GM23248 (cell line): ENCODE measurements around the gene LCN6. TPM values are rescaled to one million over a fixed set of nuclear protein-coding genes. Genes with fewer than 3 reads are reported as not detected.

Experiments
- DNase-seq: peaks from one replicate; pipeline ENCODE4 v3.0.0-alpha.2; 2015
- H2AFZ ChIP-seq: fragments of 200-600 bp; sonication (generic); 2 replicates; pipeline ENCODE4 v1.6.1; 2016; ENCODE audit warnings: antibody characterized with exemption
- H3F3A ChIP-seq: fragments of 200-600 bp; sonication (generic); 2 replicates; pipeline ENCODE4 v1.6.1; 2016; ENCODE audit warnings: mild to moderate bottlenecking, antibody characterized with exemption, mixed run types; ENCODE audit not compliant: insufficient read depth
- H3K27ac ChIP-seq: fragments of 200-600 bp; sonication (generic); 2 replicates; pipeline ENCODE4 v1.5.1; 2016; ENCODE audit warnings: mild to moderate bottlenecking
- H3K27me3 ChIP-seq: fragments of 200-600 bp; sonication (generic); replicated peaks from 2 replicates; pipeline ENCODE4 v1.6.1; 2016; ENCODE audit warnings: mild to moderate bottlenecking; ENCODE audit not compliant: insufficient read depth
- H3K36me3 ChIP-seq: fragments of 200-600 bp; sonication (generic); 2 replicates; pipeline ENCODE4 v1.6.1; 2016; ENCODE audit warnings: low read depth, mild to moderate bottlenecking
- H3K4me1 ChIP-seq: fragments of 200-600 bp; sonication (generic); 2 replicates; pipeline ENCODE4 v1.6.1; 2016; ENCODE audit warnings: mild to moderate bottlenecking; ENCODE audit not compliant: insufficient read depth
- H3K4me2 ChIP-seq: fragments of 200-600 bp; sonication (generic); one replicate; pipeline ENCODE4 v1.6.1; 2016; ENCODE audit warnings: mild to moderate bottlenecking; ENCODE audit not compliant: unreplicated experiment
- H3K4me3 ChIP-seq: fragments of 200-600 bp; sonication (generic); 2 replicates; pipeline ENCODE4 v1.5.1; 2016; ENCODE audit warnings: mild to moderate bottlenecking
- H3K79me2 ChIP-seq: fragments of 200-600 bp; sonication (generic); 2 replicates; pipeline ENCODE4 v1.6.1; 2016; ENCODE audit warnings: mild to moderate bottlenecking; ENCODE audit not compliant: insufficient read depth
- H3K9ac ChIP-seq: fragments of 200-600 bp; sonication (generic); 2 replicates; pipeline ENCODE4 v1.6.1; 2016; ENCODE audit warnings: mild to moderate bottlenecking
- H3K9me2 ChIP-seq: fragments of 200-600 bp; sonication (generic); 2 replicates; pipeline ENCODE4 v1.6.1; 2016; ENCODE audit warnings: mixed run types, mild to moderate bottlenecking, moderate library complexity; ENCODE audit not compliant: insufficient read depth
- H3K9me3 ChIP-seq: fragments of 200-600 bp; sonication (generic); one replicate; pipeline ENCODE4 v1.6.1; 2017; ENCODE audit warnings: low read depth
- H4K20me1 ChIP-seq: fragments of 200-600 bp; sonication (generic); 2 replicates; pipeline ENCODE4 v1.6.0; 2016; ENCODE audit not compliant: insufficient read depth
- EZH2 ChIP-seq: fragments of 200-600 bp; sonication (generic); IDR thresholded peaks from 2 replicates; pipeline ENCODE4 v1.6.1; 2018; ENCODE audit warnings: antibody characterized with exemption, mild to moderate bottlenecking; ENCODE audit not compliant: insufficient read depth, poor library complexity, severe bottlenecking
- EZH2phosphoT487 ChIP-seq: fragments of 200-600 bp; sonication (generic); IDR thresholded peaks from 2 replicates; pipeline ENCODE4 v1.6.1; 2018; ENCODE audit warnings: antibody characterized with exemption, moderate library complexity, mild to moderate bottlenecking, low read depth; ENCODE audit not compliant: insufficient read depth
- WGBS, 2 experiments: methylation state at CpG; one replicate each; pipeline ENCODE4 v1.1.6; 2015 to 2017; ENCODE audit warnings: low lambda C conversion rate in 2 of 2, low coverage in 1 of 2; ENCODE audit errors: missing lambda C conversion rate in 2 of 2; 5-methylcytosine and 5-hydroxymethylcytosine counted together
- in situ Hi-C: fragments of 300-500 bp; cut with MboI; formaldehyde crosslinking; loops from 2 replicates; pipeline ENCODE4 v1.15.0; 2020
- polyA plus RNA-seq: library from polyadenylated mRNA; unstranded; fragments of >200 nt; fragmentation: Nextera tagmentation; extraction: Ambion mirVana; gene quantifications from 2 replicates; pipeline ENCODE4 v1.2.1, GENCODE V29; 2016
- total RNA-seq: library from RNA; depleted of rRNA; stranded (reverse); fragments of >200 nt; shearing (Covaris generic); gene quantifications from 2 replicates; pipeline ENCODE4 v1.2.3, GENCODE V29; 2014

Gene LCN6
- total and polyA plus RNA-seq, 2 experiments from 2014 or later, result not detected

DNA sequence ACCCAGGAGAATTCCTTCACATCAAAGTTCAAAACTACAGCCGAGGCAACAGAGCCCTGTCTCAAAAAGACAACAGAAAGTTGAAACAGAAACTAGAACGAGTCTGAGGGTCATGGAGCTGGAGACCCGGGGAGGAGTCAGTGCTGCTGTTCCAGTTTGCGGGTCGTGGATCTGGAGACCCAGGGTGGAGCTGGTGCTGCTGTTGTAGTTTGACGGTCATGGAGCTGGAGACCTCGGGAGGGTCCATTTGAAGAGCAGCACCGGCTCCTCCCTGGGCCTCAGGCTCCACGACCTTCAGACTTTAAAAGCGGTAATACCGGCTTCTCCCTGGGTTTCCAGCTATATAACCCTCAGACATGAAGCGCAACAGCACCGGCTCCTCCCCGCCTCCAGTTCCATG, 29.0 kb upstream of the LCN6 start:
- Histone ChIP-seq H3K9ac (no peak overlapping the region), H3K27me3 (peaks cover 20% of the 10 kb centered on the region), H3K79me2 (no peaks in the 10 kb centered on the region), H3K36me3 (no peaks in the 10 kb centered on the region), H2AFZ (no peak overlapping the region), H3K27ac (no peak overlapping the region), H4K20me1 (no peaks in the 10 kb centered on the region), H3K4me1 (no peaks in the 10 kb centered on the region), H3K9me2 (no peaks in the 10 kb centered on the region), H3K9me3 (no peaks in the 10 kb centered on the region), H3F3A (no peaks in the 10 kb centered on the region), H3K4me2 (no peak overlapping the region), H3K4me3 (no peak overlapping the region)
- no peak for DNase-seq
- WGBS, 2 experiments, result 63 to 72% methylated on average over 14 of the region's 14 CpGs
- in situ Hi-C loops, result loop anchor here (10.0 kb wide), 1 partner anchor 257 kb away; the partner anchor contains the start of gene FUT7
- TF ChIP-seq EZH2, result no peak
- TF ChIP-seq EZH2phosphoT487, result no peak

DNA sequence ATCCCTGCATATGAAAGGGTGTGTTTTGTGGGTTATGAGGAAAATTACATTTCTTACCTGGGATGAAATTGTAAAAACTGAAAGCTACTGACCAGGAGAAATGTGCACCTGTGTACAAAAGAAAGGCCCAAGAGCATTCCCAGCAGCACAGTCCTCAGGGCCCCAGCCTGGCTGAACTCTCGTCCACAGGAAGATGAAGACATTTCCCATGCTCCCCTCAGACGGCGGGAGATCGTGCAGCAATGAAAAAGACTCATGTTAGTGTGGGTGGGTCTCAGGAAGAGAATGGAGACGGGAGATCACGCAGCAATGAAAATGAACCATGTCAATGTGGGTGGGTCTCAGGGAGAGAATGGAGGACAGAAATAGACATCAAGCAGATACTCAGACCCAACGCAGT, 28.6 kb upstream of the LCN6 start:
- in situ Hi-C loops, result loop anchor here (10.0 kb wide), 1 partner anchor 258 kb away; the partner anchor contains the start of gene FUT7
- no peak overlapping the region for H3K27ac ChIP-seq

GRCh38 chr9:136775191-136775590, 26.9 kb upstream of the LCN6 start:
- H3K4me2 ChIP-seq, result no peak overlapping the region
- WGBS, 2 experiments, result 70 to 72% methylated on average over 6 of the region's 6 CpGs

More for the DNA sequence above, 28.6 kb upstream of the LCN6 start:
- WGBS, 2 experiments, result 38 to 46% methylated on average over 7 of the region's 7 CpGs
- H3F3A ChIP-seq, result no peaks in the 10 kb centered on the region
- no peak overlapping the region for H3K4me2 ChIP-seq
- no peaks in the 10 kb centered on the region for H3K9me2 ChIP-seq
- H2AFZ ChIP-seq, result no peak overlapping the region
- H3K36me3 ChIP-seq, result no peaks in the 10 kb centered on the region
- H3K27me3 ChIP-seq, result peaks cover 20% of the 10 kb centered on the region
- no peak for DNase-seq
- no peak overlapping the region for H3K9ac ChIP-seq
- H3K79me2 ChIP-seq, result no peaks in the 10 kb centered on the region
- H3K9me3 ChIP-seq, result no peaks in the 10 kb centered on the region
- H4K20me1 ChIP-seq, result no peaks in the 10 kb centered on the region
- no peaks in the 10 kb centered on the region for H3K4me1 ChIP-seq
- no peak for TF ChIP-seq EZH2phosphoT487
- TF ChIP-seq EZH2, result no peak
- H3K4me3 ChIP-seq, result no peak overlapping the region

GRCh38 chr9:136774416-136775045, 26.2 kb upstream of the LCN6 start:
- no peaks in the 10 kb centered on the region for H3K79me2 ChIP-seq
- H3K9me2 ChIP-seq, result no peaks in the 10 kb centered on the region
- TF ChIP-seq EZH2phosphoT487 (no peak), EZH2 (no peak)
- DNase-seq, result no peak
- no peak overlapping the region for H3K4me3 ChIP-seq
- H2AFZ ChIP-seq, result no peak overlapping the region
- no peaks in the 10 kb centered on the region for H3F3A ChIP-seq
- H3K9me3 ChIP-seq, result no peaks in the 10 kb centered on the region
- no peaks in the 10 kb centered on the region for H3K36me3 ChIP-seq
- no peak overlapping the region for H3K9ac ChIP-seq
- in situ Hi-C loops, result loop anchor here (10.0 kb wide), 1 partner anchor 260 kb away; the partner anchor contains the start of gene FUT7
- H4K20me1 ChIP-seq, result no peaks in the 10 kb centered on the region
- H3K4me2 ChIP-seq, result no peak overlapping the region
- 62 to 65% methylated on average over 11 to 12 of the region's 12 CpGs for WGBS, 2 experiments
- no peak overlapping the region for H3K27ac ChIP-seq
- H3K27me3 ChIP-seq, result peaks cover 18% of the 10 kb centered on the region
- H3K4me1 ChIP-seq, result no peaks in the 10 kb centered on the region

More at GRCh38 chr9:136775191-136775590, 26.9 kb upstream of the LCN6 start:
- H3K9me2 ChIP-seq, result no peaks in the 10 kb centered on the region
- H3K79me2 ChIP-seq, result no peaks in the 10 kb centered on the region
- no peak overlapping the region for H3K27ac ChIP-seq
- H3K27me3 ChIP-seq, result peaks cover 20% of the 10 kb centered on the region
- DNase-seq, result no peak
- H3K36me3 ChIP-seq, result no peaks in the 10 kb centered on the region
- TF ChIP-seq EZH2phosphoT487, result no peak
- no peak for TF ChIP-seq EZH2
- no peaks in the 10 kb centered on the region for H3F3A ChIP-seq
- H3K4me1 ChIP-seq, result no peaks in the 10 kb centered on the region
- H3K9ac ChIP-seq, result no peak overlapping the region
- no peak overlapping the region for H3K4me3 ChIP-seq
- H2AFZ ChIP-seq, result no peak overlapping the region
- in situ Hi-C loops, result loop anchor here (10.0 kb wide), 1 partner anchor 260 kb away; the partner anchor contains the start of gene FUT7
- no peaks in the 10 kb centered on the region for H4K20me1 ChIP-seq
- no peaks in the 10 kb centered on the region for H3K9me3 ChIP-seq
